GM21526 (cell line): ENCODE measurements around the gene AADACL4.

Experiments
- ATAC-seq: cut with Tn5 transposase; IDR thresholded peaks from one replicate; pipeline ENCODE4 v1.9.1; 2021; ENCODE audit warnings: moderate library complexity; ENCODE audit not compliant: unreplicated experiment, low FRiP score

Gene AADACL4

DNA sequence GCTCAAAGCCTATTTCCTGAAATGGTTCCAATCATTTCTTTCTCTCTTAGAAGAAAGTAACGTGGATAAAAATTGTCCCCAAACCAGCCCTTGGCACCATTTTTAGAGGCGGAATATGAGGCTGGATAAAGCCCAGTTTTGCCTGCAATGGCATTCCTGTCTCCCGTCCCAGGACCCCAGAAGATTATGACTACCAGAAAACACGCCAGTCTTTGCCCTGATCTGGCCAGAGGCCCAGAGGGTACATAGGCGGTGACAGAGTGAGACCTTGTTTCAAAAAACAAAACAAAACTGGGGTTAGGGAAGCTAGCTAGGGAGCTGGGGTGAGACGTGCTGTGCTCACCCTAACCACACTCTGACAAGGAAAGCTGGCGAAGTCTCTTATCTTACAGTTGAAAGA is at the start of gene AADACL4:
Gene AADACL4 (plus strand): TSS at position 301 of the 400 bp plus-strand sequence. CDS start 462 bp downstream, outside the sequence.
- no peak for ATAC-seq

DNA sequence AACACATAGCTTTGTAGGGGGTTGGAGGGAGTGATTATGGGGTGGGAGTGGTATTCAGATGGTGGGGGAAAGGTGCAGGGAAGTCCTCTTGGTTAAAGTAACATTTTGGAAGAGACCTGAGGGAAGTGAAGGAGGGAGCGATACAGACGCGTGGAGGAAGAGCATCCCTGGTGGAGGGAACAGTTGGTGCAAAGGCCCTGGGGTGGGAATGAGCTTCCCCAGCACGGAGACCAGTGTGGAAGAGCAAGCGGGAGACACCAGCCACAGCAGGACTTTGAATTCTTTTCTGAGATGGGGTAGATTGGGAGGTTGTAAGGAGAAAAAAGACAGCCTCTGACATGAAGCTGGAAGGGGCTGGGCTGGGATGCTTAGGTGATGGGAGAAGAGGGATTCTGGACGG is 49.4 kb upstream of the AADACL4 start:
- ATAC-seq: no peak

DNA sequence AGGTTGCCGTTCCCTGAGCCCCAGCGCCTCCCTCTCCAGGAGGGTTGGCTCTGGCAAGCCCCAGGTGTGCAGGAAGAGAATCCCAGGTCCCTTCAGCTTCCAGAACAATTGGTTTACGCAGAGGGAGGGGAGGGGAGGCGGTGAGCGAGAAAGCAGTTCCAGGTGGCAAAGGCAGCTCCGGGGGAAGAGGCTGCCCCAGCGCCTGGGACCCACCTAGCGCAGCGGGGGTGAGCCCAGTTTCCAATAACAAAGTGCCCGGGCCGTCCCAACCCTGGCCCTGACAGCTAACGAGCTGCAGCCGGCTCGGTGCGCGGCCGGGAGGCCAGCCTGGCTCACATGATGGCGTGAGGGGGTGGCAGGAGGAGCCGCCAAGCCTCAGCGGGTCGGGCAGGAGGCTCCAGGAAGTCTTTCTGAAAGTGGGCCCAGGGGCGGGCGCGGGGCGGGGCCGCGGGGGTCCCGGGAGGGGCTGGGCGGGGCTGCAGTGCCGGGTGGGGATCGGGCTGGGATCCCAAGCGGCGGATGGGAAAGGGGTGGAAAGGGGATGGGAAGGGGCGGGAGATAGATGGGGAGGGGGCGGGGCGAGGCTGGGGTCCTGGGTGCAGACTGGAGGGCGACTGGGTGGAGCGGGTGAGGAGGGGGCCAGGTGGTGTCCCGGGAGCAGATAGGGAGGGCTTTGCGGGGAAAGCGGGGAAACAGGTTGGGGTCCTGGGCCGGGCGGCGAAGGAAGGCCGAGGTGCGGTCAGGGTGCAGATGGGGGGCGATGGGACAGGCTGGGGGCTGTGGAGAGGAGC is 48.7 kb upstream of the AADACL4 start:
- ATAC-seq: no peak

DNA sequence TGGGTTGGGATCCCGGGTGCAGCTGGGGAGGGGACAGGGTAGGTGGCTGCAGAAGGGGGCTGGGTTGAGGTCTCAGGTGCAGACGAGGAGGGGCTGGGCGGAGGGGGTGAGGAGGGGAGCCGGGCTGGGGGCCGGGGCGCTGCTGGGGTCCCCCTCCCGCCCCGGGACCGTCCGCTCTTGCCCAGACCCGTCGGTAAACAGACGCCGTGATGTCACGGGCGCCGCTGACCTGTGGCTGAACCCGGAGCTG is 48.2 kb upstream of the AADACL4 start:
- ATAC-seq: no peak

DNA sequence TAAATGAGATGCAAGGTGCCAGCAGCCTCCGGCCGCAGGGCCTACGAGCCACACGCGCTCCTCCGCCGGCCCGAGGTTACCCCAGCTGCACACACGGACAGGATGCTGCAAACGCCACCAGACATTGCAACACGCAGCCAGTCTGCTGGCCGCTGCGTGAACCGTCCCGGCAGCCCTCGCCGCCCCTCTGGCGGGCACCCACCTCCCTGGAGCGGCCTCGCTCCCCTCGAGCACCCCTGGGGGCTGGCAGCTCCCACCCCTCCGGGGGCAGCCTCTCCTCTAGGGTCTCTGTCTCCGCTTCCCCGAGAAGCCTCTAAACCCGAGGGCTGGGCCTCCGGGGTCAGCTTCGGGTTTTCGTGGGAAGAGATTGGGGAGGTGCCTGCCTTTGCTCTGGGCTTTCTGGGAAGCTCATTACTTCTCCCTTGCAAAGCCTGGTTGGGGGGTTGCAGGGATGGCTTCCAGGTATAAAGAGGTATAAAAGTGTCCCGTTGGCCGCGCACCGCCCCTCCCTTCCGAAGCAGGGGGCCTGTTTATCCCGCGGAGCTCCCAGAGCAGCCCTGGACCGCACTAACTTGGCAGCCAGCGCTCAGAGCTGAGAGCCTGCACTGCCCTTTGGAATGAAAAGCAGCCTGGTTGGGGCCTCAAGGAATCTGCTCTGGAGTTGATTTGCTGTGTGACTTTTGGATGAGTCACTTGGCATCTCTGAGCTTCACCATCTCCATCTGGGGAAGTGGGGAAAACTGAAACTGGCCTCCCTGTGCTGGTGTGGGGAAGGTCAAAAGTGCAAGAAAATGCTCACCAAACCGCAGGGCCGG is 47.7 kb upstream of the AADACL4 start:
- ATAC-seq: no peak

GRCh38 chr1:12597792-12598191 is 46.1 kb upstream of the AADACL4 start:
- no peak for ATAC-seq

GRCh38 chr1:12598974-12599373 is 44.9 kb upstream of the AADACL4 start:
- ATAC-seq: no peak

GRCh38 chr1:12599657-12600056 is 44.2 kb upstream of the AADACL4 start:
- ATAC-seq: no peak

DNA sequence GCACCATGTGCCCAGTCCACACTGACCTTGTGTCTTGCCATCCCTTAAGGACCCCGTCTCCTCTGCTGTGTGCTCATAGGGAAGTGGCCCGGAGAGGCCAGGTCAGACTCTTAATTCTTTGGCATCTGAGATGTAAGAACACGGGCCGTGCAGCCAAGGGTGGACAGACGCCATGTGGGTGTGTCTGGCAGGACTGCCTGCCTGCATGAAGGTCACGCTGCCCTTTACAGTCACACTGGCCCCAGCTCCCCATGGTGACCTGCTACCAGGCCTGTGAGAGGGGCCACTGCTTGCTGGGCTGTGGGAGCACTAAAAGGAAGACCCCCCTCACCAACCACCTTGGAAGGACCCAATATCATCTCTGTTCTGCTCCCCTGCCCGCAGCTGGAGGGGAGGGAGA is 43.5 kb upstream of the AADACL4 start:
- no peak for ATAC-seq

DNA sequence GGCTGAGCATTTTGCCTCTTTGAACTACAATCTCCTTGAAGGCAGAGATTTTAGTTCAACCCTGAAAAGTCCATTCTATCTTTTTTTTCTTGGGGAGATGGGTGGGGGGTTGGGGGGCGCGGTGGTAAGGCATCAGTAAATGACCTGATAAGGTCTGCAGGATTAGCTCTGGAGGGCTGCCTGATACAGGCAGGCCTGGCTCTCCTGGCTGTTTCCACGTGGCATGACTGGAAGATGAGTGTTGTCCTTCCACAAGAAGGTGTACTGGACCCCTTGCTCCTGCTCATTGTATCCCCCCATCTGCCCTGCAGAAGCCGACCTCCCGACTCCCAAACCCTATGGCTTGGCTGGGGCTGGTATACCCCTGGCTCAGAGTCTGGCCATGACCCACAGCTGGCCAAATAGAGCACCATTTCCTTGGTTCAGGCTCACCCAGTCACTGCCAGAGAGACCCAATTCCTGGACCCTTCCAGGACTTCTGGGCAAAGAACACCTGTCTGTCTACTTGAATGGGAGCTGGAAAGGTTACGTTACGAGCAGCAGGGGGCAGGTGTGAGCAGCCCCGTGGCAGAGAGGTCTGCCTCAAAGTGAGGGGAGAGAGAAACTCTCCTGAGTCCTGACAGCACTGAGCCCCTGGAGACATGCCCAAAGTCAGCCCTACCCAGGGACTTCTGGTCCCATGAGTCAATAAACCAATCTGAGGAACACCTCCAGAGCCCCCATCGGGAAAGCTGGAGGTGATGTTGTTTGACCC is 42.8 kb upstream of the AADACL4 start:
- no peak for ATAC-seq

- ATAC-seq: no peak
These were observed 41.9 kb upstream of the AADACL4 start for GRCh38 chr1:12601700-12602658.

DNA sequence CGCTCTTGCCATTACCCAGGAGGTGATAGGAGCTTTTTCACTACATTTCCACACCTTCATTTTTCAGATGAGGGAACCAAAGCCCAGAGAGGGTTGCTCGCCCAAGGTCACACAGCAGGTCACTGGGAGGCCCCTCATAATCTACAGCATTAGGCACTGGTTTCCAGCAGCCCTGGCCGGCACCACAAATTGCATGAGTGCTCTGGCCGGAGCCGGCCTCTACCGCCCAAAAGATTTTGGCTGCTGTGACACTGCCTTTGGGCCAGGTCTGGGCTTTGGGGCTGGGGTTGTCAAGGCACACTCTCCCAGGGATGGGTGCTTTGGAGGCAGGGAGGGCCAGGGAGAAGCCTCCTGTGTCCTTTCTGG is 41.2 kb upstream of the AADACL4 start:
- ATAC-seq: no peak

DNA sequence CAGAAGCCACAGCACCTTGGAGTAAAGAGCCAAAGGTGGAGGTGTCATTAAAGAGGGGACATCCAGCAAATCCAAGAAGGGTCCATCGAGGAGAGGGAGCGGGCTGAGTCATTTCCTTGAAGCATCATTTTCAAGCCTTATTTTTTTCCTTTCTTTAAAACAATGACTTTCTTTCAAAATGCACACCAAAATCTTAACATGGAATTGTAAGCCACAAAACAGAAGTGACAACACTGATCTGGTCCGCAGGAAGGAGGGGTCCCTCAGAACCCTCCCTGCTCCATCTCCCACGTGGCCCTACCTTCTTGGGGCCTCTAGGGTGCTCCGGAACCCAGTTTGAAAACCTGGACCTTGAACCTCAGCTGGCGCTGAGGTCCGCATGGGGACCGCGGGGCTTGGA is 40.7 kb upstream of the AADACL4 start:
- no peak for ATAC-seq

- no peak for ATAC-seq
These were observed 39.6 kb upstream of the AADACL4 start for GRCh38 chr1:12604114-12604874.

- ATAC-seq: no peak
These were observed 38.9 kb upstream of the AADACL4 start for GRCh38 chr1:12604986-12605385.

- no peak for ATAC-seq
These were observed 36.6 kb upstream of the AADACL4 start for GRCh38 chr1:12607263-12607662.

- ATAC-seq: no peak
These were observed 35.5 kb upstream of the AADACL4 start for GRCh38 chr1:12608311-12608957.

DNA sequence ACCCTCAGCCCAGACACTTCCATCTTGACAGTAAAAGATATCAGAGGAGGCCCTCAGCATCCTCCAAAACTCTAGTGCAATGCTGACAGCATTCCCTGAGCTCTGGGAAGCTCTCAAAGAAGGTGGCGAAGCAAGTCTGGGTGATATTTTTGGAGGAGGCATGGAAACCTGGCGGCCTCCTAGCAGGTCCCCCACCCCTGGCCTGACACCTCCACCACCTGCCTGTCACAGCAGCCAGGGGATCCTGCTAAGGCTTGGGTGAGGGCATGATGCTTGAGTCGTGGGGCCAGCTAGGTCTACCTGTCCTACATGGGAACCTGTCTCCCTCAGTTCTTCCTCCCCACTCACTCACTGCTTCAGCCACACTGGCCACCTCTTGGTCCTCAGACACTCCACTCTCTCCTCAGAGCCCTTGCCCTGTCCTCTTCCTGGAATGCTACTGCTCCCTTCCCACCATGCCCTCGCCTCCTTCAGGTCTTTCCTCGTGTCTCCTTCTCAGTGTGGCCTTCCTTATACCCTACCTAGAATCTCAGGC is 34.3 kb upstream of the AADACL4 start:
- no peak for ATAC-seq
